DND-41 (cell line): ENCODE measurements around the gene CIT.

Source experiments
- ATAC-seq: fragments of 200-7000 bp; cut with Tn5 transposase; 3 replicates; pipeline ENCODE4 v1.9.1; 2021; ENCODE audit warnings: low read depth; ENCODE audit not compliant: insufficient read depth
- DNase-seq: peaks from one replicate; pipeline ENCODE4 v3.0.0-alpha.2; 2020
- H2AFZ ChIP-seq: 2 replicates; pipeline ENCODE4 v1.6.0; 2012; ENCODE audit warnings: low read depth, low read length
- H3K27ac ChIP-seq: 2 replicates; pipeline ENCODE4 v1.5.1; 2012; ENCODE audit warnings: low read length, inconsistent platforms
- H3K27me3 ChIP-seq: fragments of 200-600 bp; sonication (generic); 2 replicates; pipeline ENCODE4 v1.6.0; 2012; ENCODE audit warnings: low read length, mild to moderate bottlenecking, inconsistent platforms; ENCODE audit not compliant: insufficient read depth, poor library complexity
- H3K36me3 ChIP-seq: 2 replicates; pipeline ENCODE4 v1.5.1; 2012; ENCODE audit warnings: low read length, inconsistent platforms; ENCODE audit not compliant: insufficient read depth
- H3K4me1 ChIP-seq: 2 replicates; pipeline ENCODE4 v1.5.1; 2012; ENCODE audit warnings: mild to moderate bottlenecking, low read length; ENCODE audit not compliant: insufficient read depth
- H3K4me2 ChIP-seq: 2 replicates; pipeline ENCODE4 v1.6.0; 2012; ENCODE audit warnings: mild to moderate bottlenecking, moderate library complexity, low read length, inconsistent platforms; ENCODE audit not compliant: insufficient read depth
- H3K4me3 ChIP-seq, 2 experiments: fragments of 200-600 bp in 1 of 2; shearing (Covaris generic) in 1 of 2; 2 replicates each; pipeline ENCODE4 v1.5.1; 2012 to 2016; ENCODE audit warnings: inconsistent platforms in 2 of 2, low read length in 2 of 2, mild to moderate bottlenecking in 2 of 2, low read depth in 1 of 2, moderate library complexity in 1 of 2
- H3K79me2 ChIP-seq: 2 replicates; pipeline ENCODE4 v1.6.0; 2012; ENCODE audit warnings: low read length, inconsistent platforms; ENCODE audit not compliant: insufficient read depth
- H3K9ac ChIP-seq: 2 replicates; pipeline ENCODE4 v1.6.0; 2012; ENCODE audit warnings: low read depth, mild to moderate bottlenecking, inconsistent platforms, low read length, moderate library complexity
- H3K9me3 ChIP-seq: 2 replicates; pipeline ENCODE4 v1.5.1; 2012; ENCODE audit warnings: low read length, moderate library complexity, mild to moderate bottlenecking, inconsistent platforms; ENCODE audit not compliant: insufficient read depth, severe bottlenecking
- H4K20me1 ChIP-seq: 2 replicates; pipeline ENCODE4 v1.6.0; 2012; ENCODE audit warnings: low read length; ENCODE audit not compliant: insufficient read depth
- CTCF ChIP-seq: IDR thresholded peaks from 2 replicates; pipeline ENCODE4 v1.5.1; 2012; ENCODE audit warnings: borderline replicate concordance, low read length, moderate library complexity, mild to moderate bottlenecking; ENCODE audit not compliant: poor library complexity, severe bottlenecking; ENCODE audit errors: extremely low read depth
- EZH2 ChIP-seq: IDR thresholded peaks from 3 replicates; pipeline ENCODE4 v1.6.1; 2012; ENCODE audit warnings: borderline replicate concordance, low read depth, mild to moderate bottlenecking, moderate library complexity, low read length, inconsistent platforms; ENCODE audit not compliant: severe bottlenecking

The CIT gene

GRCh38 chr12:119803381-119803791 lies 73.7 kb downstream of the CIT start:
- peaks cover 83% of the 10 kb centered on the region for H3K36me3 ChIP-seq
- DNase-seq: no peak

DNA sequence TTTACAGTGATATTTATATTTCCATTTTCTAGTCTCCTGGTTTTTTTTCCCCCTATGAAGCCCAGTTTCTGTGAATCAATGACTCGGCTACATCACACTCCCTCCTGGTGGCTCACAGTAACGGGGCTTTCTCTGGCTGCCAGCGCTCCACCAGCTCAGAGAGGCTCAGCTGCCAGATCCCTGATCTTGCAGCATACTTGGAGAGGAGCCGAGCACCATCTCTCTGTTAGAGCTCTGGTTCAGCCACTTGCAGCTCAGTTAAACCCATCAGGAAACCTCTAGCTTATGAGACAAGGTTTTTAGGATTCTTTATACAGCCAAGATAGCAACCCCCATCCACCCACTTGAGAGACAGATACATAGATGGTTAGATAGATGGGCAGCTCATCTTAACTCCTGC lies 74.6 kb downstream of the CIT start:
- DNase-seq (no peak), ATAC-seq (no peak)
- Histone ChIP-seq H3K36me3 (peaks cover 84% of the 10 kb centered on the region), H3K79me2 (peaks cover 28% of the 10 kb centered on the region; the same call in 1 of the 2 replicates), H2AFZ (no peak overlapping the region), H4K20me1 (peaks cover 6% of the 10 kb centered on the region; the same call in 1 of the 2 replicates), H3K27me3 (no peaks in the 10 kb centered on the region), H3K9ac (no peak overlapping the region), H3K27ac (no peak overlapping the region), H3K4me3 (no peak overlapping the region), H3K9me3 (peaks cover 7% of the 10 kb centered on the region), H3K4me2 (no peak overlapping the region), H3K4me1 (no peaks in the 10 kb centered on the region)
- TF ChIP-seq CTCF: no peak
- TF ChIP-seq EZH2: no peak

More at GRCh38 chr12:119803381-119803791, 73.7 kb downstream of the CIT start:
- Histone ChIP-seq H3K4me2 (no peak overlapping the region), H3K9me3 (peaks cover 7% of the 10 kb centered on the region), H2AFZ (no peak overlapping the region), H3K4me3 (no peak overlapping the region), H3K27me3 (no peaks in the 10 kb centered on the region), H4K20me1 (peaks cover 6% of the 10 kb centered on the region; the same call in 1 of the 2 replicates), H3K79me2 (peaks cover 30% of the 10 kb centered on the region; the same call in 1 of the 2 replicates), H3K4me1 (no peaks in the 10 kb centered on the region), H3K9ac (no peak overlapping the region), H3K27ac (no peak overlapping the region)
- ATAC-seq: no peak
- TF ChIP-seq EZH2 (no peak), CTCF (no peak)

GRCh38 chr12:119797090-119797489 lies 80.0 kb downstream of the CIT start:
- ATAC-seq: no peak
- Histone ChIP-seq H3K79me2 (peaks cover 3% of the 10 kb centered on the region; the same call in 1 of the 2 replicates), H3K27me3 (no peaks in the 10 kb centered on the region), H3K4me1 (no peaks in the 10 kb centered on the region), H4K20me1 (no peaks in the 10 kb centered on the region), H2AFZ (no peak overlapping the region), H3K4me2 (no peak overlapping the region), H3K9me3 (no peaks in the 10 kb centered on the region), H3K4me3 (no peak overlapping the region), H3K27ac (no peak overlapping the region), H3K9ac (no peak overlapping the region), H3K36me3 (peaks cover 86% of the 10 kb centered on the region)
- no peak for DNase-seq
- TF ChIP-seq CTCF (no peak), EZH2 (no peak)

DNA sequence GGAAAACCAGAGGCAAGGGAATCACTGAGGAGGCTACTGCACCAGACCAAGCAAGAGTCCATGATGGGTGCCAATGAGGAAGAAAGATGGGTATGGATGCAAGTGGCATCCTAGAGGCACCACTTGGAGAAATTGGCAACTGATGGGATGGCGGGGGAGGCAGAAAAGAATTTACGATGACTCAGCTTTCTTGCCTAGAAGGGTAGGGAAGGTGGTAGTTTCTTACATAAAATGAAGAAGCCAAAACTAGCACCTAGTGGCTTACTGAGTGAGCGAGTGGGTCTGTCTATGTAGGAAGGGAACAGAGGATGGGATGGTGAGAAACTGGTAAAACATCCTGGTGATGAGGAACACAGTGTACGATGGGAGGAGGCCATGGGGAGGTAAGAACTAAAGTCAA lies 80.8 kb downstream of the CIT start:
- H3K36me3 ChIP-seq: peaks cover 82% of the 10 kb centered on the region
- no peak overlapping the region for H3K9ac ChIP-seq
- no peak overlapping the region for H3K4me2 ChIP-seq
- H3K27me3 ChIP-seq: no peaks in the 10 kb centered on the region
- H3K27ac ChIP-seq: no peak overlapping the region
- no peak for DNase-seq
- TF ChIP-seq EZH2 (no peak), CTCF (no peak)
- no peaks in the 10 kb centered on the region for H3K9me3 ChIP-seq
- H2AFZ ChIP-seq: no peak overlapping the region
- H4K20me1 ChIP-seq: no peaks in the 10 kb centered on the region
- H3K4me3 ChIP-seq: no peak overlapping the region
- ATAC-seq: no peak
- 0 out of 2 replicates have a peak, but pooled peaks cover under 1% of the 10 kb centered on the region for H3K79me2 ChIP-seq
- H3K4me1 ChIP-seq: no peaks in the 10 kb centered on the region
